Caco-2 (cell line): ENCODE results near the gene AKAP9. TPM values are rescaled to one million over a fixed set of nuclear protein-coding genes. Genes with fewer than 3 reads are reported as not detected.

Experiments used
- BruUV-seq: library from RNA; stranded (reverse); fragments of 400-500 nt; replicated peaks from 2 replicates; lab custom pipeline; 2021; lab: Mats Ljungman, UMichigan
- CTCF ChIA-PET: fragments of 300-600 bp; sonication (Branson Sonifier 250); formaldehyde crosslinking; loops from one replicate; lab custom pipeline; 2022; ENCODE audit warnings: antibody characterized with exemption; lab: Charles Lee
- POLR2A ChIA-PET: fragments of 300-600 bp; sonication (Branson Sonifier 250); formaldehyde crosslinking; loops from one replicate; lab custom pipeline; 2022; ENCODE audit warnings: antibody characterized with exemption; lab: Charles Lee
- DNase-seq, 2 experiments: peaks; one replicate each; pipeline versions ENCODE4 v3.0.0 to v3.0.0-alpha.2; 2020 to 2022
- H3K27me3 ChIP-seq: replicated peaks from 2 replicates; pipeline ENCODE4 v1.6.0; 2011; ENCODE audit warnings: low read length; ENCODE audit not compliant: control insufficient read depth, insufficient read depth
- H3K36me3 ChIP-seq: 2 replicates; pipeline ENCODE4 v1.5.1; 2011; ENCODE audit warnings: low read length; ENCODE audit not compliant: control insufficient read depth, insufficient read depth
- H3K4me1 ChIP-seq: fragments of 250-450 bp; sonication (Bioruptor Pico); 2 replicates; pipeline ENCODE4 v1.5.1; 2020; ENCODE audit warnings: mild to moderate bottlenecking
- H3K4me3 ChIP-seq: 2 replicates; pipeline ENCODE4 v1.5.1; 2011; ENCODE audit warnings: low read depth, mild to moderate bottlenecking, control low read depth, low read length
- H3K9me3 ChIP-seq: fragments of 250-450 bp; sonication (Bioruptor Pico); 2 replicates; pipeline ENCODE4 v1.5.1; 2020; ENCODE audit warnings: mild to moderate bottlenecking, moderate library complexity
- H3K27ac Mint-ChIP-seq: one replicate; pipeline ENCODE4 v1.8.0; 2022; ENCODE audit warnings: mixed read lengths; ENCODE audit not compliant: unreplicated experiment
- H3K27me3 Mint-ChIP-seq: one replicate; pipeline ENCODE4 v1.8.0; 2022; ENCODE audit warnings: mixed read lengths; ENCODE audit not compliant: insufficient read depth, unreplicated experiment
- H3K36me3 Mint-ChIP-seq: one replicate; pipeline ENCODE4 v1.8.0; 2022; ENCODE audit warnings: mild to moderate bottlenecking, mixed read lengths; ENCODE audit not compliant: insufficient read depth, unreplicated experiment
- H3K4me1 Mint-ChIP-seq: one replicate; pipeline ENCODE4 v1.8.0; 2022; ENCODE audit warnings: low read depth, mixed read lengths; ENCODE audit not compliant: unreplicated experiment
- H3K4me3 Mint-ChIP-seq: one replicate; pipeline ENCODE4 v1.8.0; 2022; ENCODE audit warnings: mild to moderate bottlenecking, moderate library complexity, mixed read lengths; ENCODE audit not compliant: unreplicated experiment
- H3K9me3 Mint-ChIP-seq: one replicate; pipeline ENCODE4 v1.8.0; 2022; ENCODE audit warnings: mixed read lengths; ENCODE audit not compliant: unreplicated experiment
- CTCF ChIP-seq, 2 experiments: fragments of 200-600 bp in 1 of 2; IDR thresholded peaks; 1 replicate in 1 of 2; 2 replicates in 1 of 2; pipeline versions ENCODE4 v1.5.1 to v1.8.0; 2011 to 2022; ENCODE audit warnings: antibody characterized with exemption in 1 of 2, control low read depth in 1 of 2, inconsistent platforms in 1 of 2, low read depth in 1 of 2, low read length in 1 of 2, mild to moderate bottlenecking in 1 of 2, moderate library complexity in 1 of 2; ENCODE audit not compliant: insufficient read depth in 1 of 2, severe bottlenecking in 1 of 2, unreplicated experiment in 1 of 2
- intact Hi-C: fragments of 100-400 bp; cut with micrococcal nuclease; formaldehyde crosslinking; loops from one replicate; pipeline ENCODE4 v1.10.0; 2022; ENCODE audit not compliant: unreplicated experiment
- total RNA-seq: library from RNA; stranded (reverse); gene quantifications from 2 replicates; pipeline ENCODE4 v1.2.3, GENCODE V29; 2022

Gene AKAP9
- total RNA-seq, 1 experiment from 2014 or later = 79.4 TPM

- ChIA-PET POLR2A (interaction anchor here (0.6 to 1.2 kb wide), 4 partner anchors 14 to 113 kb away, joined by 3 to 4 read pairs (median 3); no protein-coding TSS in a partner anchor), CTCF (interaction anchor here (0.7 to 1.4 kb wide), 2 partner anchors 314 to 334 kb away, joined by 3 to 4 read pairs; partner anchors contain the start of gene GATAD1)
- Histone ChIP-seq H3K27me3 (no peaks in the 10 kb centered on the region), H3K4me3 (peak overlapping the region; percentile 99), H3K9me3 (no peaks in the 10 kb centered on the region), H3K36me3 (no peaks in the 10 kb centered on the region; the same call in none of the 2 replicates), H3K4me1 (peaks cover 9% of the 10 kb centered on the region; the same call in 1 of the 2 replicates)
- H3K36me3 Mint-ChIP-seq = peaks cover 47% of the 10 kb centered on the region
- TF ChIP-seq CTCF (IDR thresholded peaks at IDR 0.05; ENCODE audit: insufficient read depth in 1 of 2, low read depth in 1 of 2, low read length in 1 of 2, severe bottlenecking in 1 of 2, unreplicated experiment in 1 of 2) = no peak
- peak overlapping the region; percentile 98 for H3K27ac Mint-ChIP-seq
- peaks cover 18% of the 10 kb centered on the region for H3K4me1 Mint-ChIP-seq
- no peaks in the 10 kb centered on the region for H3K9me3 Mint-ChIP-seq
- peak overlapping the region; percentile 95 for H3K4me3 Mint-ChIP-seq
- intact Hi-C loops = loop anchor here (1.0 kb wide), 1 partner anchor 193 kb away; the partner anchor contains the start of gene AKAP9
- BruUV-seq = no TSS peak
- no peak for DNase-seq
- H3K27me3 Mint-ChIP-seq = no peaks in the 10 kb centered on the region
These were observed 192.6 kb downstream of the AKAP9 start for GRCh38 chr7:92133133-92133736.

- no TSS peak for BruUV-seq
- peaks cover 41% of the 10 kb centered on the region for H3K36me3 Mint-ChIP-seq
- Histone ChIP-seq H3K9me3 (no peaks in the 10 kb centered on the region), H3K4me3 (peak overlapping the region; percentile 99), H3K36me3 (no peaks in the 10 kb centered on the region; the same call in none of the 2 replicates), H3K27me3 (no peaks in the 10 kb centered on the region), H3K4me1 (peaks cover 9% of the 10 kb centered on the region; the same call in 1 of the 2 replicates)
- H3K4me1 Mint-ChIP-seq = peaks cover 18% of the 10 kb centered on the region
- TF ChIP-seq CTCF (IDR thresholded peaks at IDR 0.05; ENCODE audit: insufficient read depth in 1 of 2, low read depth in 1 of 2, low read length in 1 of 2, severe bottlenecking in 1 of 2, unreplicated experiment in 1 of 2) = peak; percentile 86 to 88
- ChIA-PET POLR2A (interaction anchor here (0.6 to 1.1 kb wide), 2 partner anchors 112 to 113 kb away, joined by 3 to 4 read pairs; partner anchors contain the start of genes ANKIB1 and KRIT1), CTCF (interaction anchor here (1.2 kb wide), 1 partner anchor 292 kb away, joined by 4 read pairs; no protein-coding TSS in a partner anchor)
- H3K4me3 Mint-ChIP-seq = peak overlapping the region; percentile 95
- no peaks in the 10 kb centered on the region for H3K9me3 Mint-ChIP-seq
- intact Hi-C loops = loop anchor here (1.0 to 2.0 kb wide), 5 partner anchors 57 to 313 kb away; partner anchors contain the start of genes AKAP9, ANKIB1, GATAD1 and KRIT1
- H3K27ac Mint-ChIP-seq = peak overlapping the region; percentile 98
- no peaks in the 10 kb centered on the region for H3K27me3 Mint-ChIP-seq
- peak; percentile 81 to 83 for DNase-seq
These were observed 193.1 kb downstream of the AKAP9 start for GRCh38 chr7:92133737-92134270.
